ENCODE data around the gene COX5B.
"Not testable (repeated sequence)": the region's sequence is repeated elsewhere in the genome, so short reads cannot be mapped to it uniquely, and the experiment has no call there.

Gene COX5B

GRCh38 chr2:97645695-97646629 is at the start of gene COX5B:
COX5B (plus strand) TSS chr2:97646062; CDS start chr2:97646087, 25 bp downstream.
- DNase-seq = peak; percentile 74 to 99 (median 97)

DNA sequence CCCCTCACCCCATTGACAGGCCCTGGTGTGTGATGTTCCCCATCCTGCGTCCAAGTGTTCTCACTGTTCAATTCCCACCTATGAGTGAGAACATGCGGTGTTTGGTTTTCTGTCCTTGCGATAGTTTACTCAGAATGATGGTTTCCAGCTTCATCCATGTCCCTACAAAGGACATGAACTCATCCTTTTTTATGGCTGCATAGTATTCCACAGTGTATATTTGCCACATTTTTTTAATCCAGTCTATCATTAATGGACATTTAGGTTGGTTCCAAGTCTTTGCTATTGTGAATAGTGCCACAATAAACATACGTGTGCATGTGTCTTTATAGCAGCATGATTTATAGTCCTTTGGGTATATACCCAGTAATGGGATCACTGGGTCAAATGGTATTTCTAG is 49.7 kb upstream of the COX5B start:
- DNase-seq = not testable (repeated sequence)

DNA sequence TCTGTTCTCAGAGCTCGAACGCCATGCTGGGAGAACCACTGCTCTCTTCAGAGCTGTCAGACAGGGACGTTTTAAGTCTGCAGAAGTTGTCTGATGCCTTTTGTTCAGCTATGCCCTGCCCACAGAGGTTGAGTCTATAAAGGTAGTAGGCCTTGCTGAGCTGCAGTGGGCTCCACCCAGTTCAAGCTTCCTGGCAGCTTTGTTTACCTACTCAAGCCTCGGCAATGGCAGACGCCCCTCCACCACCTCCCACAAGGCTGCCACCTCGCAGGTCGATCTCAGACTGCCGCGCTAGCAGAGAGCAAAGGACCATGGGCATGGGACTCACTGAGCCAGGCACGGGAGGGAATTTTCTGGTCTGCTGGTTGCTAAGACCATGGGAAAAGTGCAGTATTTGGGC is 44.3 kb upstream of the COX5B start:
- not testable (repeated sequence) for DNase-seq

GRCh38 chr2:97605109-97605508 is 40.8 kb upstream of the COX5B start:
- not testable (repeated sequence) for DNase-seq

DNA sequence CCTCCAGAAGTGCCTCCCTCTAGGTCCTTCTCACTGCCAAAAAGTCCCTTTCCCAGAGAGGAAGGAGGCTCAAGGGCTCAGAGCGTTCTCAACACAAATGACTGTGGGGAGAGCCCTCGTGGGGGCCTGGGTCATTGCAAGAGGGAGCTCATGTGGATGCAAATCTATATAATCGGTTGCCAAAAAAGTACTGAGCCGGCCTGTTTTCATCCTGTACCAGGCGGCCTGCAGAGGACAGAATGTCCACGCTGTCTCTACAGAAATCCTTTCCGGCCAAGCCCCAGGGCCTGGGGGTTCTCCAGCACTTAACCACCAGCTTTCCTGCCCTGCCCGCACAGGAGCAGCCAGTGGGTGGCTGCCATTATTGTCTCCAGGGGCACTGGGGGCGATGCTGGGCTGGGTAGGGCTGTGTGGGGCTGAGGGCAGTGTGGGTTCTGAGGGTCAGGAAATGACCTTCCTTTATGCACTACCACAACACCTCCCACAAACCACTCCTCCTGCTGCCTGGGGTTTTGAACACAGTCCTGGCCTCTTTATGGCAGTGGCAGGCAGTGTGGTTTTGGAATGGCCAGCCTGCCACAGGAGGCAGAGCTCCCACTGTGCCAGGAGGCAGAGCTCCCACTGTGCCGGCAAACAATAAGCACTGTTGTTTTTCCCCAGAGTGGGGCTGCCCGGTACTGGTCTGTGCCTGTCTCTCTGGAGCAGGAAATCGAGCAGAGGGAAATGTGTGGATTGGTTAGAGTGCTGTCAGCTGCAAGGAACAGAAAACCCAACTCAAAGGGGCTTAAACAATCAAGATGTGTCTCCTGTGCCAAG is 40.1 kb upstream of the COX5B start:
- DNase-seq = not testable (repeated sequence)

GRCh38 chr2:97608745-97609144 is 37.1 kb upstream of the COX5B start:
- DNase-seq = not testable (repeated sequence)

DNA sequence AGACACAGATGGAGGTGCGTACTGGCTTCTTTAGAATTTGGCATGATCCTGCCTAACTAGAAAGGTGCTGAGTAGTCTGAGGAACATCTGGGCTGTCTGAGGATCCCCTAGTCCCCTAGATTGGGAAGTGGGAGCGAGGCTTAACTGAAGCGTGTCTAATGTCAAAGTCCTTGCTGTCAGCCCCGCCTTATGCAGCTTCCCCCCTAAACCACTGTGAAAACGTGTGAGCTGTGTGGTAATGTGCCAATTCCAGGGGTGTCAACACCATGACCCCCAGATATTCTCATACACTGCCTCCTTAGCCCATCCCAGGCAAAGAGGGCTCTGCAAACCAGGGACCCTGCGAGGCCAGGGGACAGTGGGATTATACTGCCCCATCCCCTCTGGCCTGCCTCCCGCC is 34.0 kb upstream of the COX5B start:
- not testable (repeated sequence) for DNase-seq

GRCh38 chr2:97615746-97616145 is 30.1 kb upstream of the COX5B start:
- not testable (repeated sequence) for DNase-seq

- DNase-seq = no peak
Measured at GRCh38 chr2:97617911-97618310, 28.0 kb upstream of the COX5B start.

GRCh38 chr2:97618939-97619827 is 26.7 kb upstream of the COX5B start:
- not testable (repeated sequence) for DNase-seq

DNA sequence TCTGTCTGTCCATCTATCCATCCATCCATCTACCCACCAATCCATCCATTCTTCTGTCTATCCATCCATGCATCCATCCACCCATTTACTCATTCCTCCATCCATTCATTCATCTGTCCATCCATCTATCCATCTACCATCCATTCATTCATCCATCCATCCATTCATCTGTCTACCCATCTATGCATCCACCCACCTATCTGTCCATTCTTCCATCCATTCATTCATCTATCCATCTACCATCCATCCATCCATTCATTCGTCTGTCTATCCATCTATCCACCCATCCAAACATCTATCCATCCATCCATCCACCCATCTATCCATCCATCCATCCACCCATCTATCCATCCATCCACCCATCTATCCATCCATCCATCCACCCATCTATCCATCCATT is 25.4 kb upstream of the COX5B start:
- DNase-seq = not testable (repeated sequence)

DNA sequence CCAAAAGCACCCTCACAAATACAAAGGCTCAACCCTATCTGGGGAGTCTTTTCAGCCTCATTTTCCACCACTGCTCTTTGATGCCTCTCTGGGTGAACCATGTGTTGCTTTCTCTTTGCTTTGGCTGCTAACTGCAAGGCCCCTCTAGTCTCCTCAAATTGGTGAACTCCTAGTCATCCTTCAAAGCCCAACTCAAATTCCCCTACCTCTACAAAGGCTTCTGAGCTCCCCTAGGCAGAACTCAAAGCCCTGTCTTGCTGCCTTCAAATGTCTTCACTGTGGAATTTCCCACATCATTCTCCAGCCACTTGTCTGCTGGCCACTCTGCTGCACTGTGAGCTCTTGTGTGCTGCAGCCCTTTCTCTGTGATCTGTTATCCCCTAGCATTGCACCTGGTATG is 22.9 kb upstream of the COX5B start:
- not testable (repeated sequence) for DNase-seq

DNA sequence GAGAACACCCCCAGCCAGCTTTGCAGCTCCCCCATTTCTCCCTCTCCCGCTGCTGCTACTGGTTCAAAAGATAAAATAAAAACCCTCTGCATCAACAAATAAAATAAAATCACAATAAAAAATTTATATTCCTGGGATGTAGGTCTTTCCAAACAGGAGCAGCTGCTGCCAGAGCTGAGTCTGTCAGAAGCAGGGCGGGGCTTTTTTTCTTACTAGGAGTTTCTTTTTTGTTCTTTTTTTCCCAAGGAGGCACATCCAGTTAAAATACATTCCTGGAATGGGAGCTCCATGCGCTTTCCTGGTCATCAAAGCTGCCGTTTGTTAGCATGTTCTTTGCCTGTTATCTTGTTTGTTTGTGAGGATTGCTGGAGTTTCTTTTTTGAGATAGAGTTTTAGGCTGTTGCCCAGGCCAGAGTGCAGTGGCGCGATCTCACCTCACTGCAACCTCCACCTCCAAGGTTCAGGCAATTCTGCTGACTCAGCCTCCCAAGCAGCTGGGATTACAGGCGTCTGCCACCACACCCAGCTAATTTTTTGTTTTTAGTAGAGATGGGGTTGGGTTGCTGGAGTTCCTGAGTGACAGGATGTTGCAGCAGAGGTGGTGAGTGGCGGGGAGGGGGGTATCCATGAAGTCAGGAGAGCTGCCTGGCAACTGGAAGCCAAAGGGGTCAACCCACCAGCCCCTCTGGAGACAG is 20.4 kb upstream of the COX5B start:
- DNase-seq = not testable (repeated sequence)

DNA sequence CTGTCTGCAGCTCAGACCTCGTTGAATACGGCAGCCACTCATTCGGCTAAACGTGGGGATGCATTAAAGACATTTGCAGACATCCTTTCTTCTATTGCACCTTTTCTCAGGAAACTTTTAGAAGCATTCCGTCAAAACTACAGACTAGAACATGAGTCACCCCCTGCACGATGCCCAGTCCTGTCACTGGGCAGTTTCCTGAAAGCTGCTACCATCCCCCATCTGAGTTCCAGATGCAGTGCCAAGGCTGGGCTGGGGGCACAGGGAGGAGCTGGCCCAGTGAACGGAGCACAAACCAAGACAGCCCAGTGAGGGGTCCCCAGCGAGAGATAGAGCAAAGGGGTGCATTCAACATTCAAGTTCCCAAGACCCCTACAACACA is 19.8 kb upstream of the COX5B start:
- DNase-seq = not testable (repeated sequence)

- no peak for DNase-seq
Measured at GRCh38 chr2:97644023-97644717, 1.7 kb upstream of the COX5B start.

- DNase-seq = peak in 12 of 51 donors; percentile 31 to 73 (median 58)
Measured at GRCh38 chr2:97645112-97645694, 659 bp upstream of the COX5B start.

GRCh38 chr2:97646977-97647376 is 1.1 kb downstream of the COX5B start:
- no peak for DNase-seq

- no peak for DNase-seq
Measured at GRCh38 chr2:97651114-97651513, 5.3 kb downstream of the COX5B start.

GRCh38 chr2:97653473-97653872 is 7.6 kb downstream of the COX5B start:
- no peak for DNase-seq

- DNase-seq = no peak
Measured at GRCh38 chr2:97653874-97654273, 8.0 kb downstream of the COX5B start.
